ENCODE results near the gene CLEC4C.

The CLEC4C gene

GRCh38 chr12:7729746-7730145, 17.4 kb downstream of the CLEC4C start:
- in situ Hi-C loops (cut with HindIII; ENCODE audit: low sequenced_read_pairs) = no loop called here
- TF ChIP-seq, protein P1, sequence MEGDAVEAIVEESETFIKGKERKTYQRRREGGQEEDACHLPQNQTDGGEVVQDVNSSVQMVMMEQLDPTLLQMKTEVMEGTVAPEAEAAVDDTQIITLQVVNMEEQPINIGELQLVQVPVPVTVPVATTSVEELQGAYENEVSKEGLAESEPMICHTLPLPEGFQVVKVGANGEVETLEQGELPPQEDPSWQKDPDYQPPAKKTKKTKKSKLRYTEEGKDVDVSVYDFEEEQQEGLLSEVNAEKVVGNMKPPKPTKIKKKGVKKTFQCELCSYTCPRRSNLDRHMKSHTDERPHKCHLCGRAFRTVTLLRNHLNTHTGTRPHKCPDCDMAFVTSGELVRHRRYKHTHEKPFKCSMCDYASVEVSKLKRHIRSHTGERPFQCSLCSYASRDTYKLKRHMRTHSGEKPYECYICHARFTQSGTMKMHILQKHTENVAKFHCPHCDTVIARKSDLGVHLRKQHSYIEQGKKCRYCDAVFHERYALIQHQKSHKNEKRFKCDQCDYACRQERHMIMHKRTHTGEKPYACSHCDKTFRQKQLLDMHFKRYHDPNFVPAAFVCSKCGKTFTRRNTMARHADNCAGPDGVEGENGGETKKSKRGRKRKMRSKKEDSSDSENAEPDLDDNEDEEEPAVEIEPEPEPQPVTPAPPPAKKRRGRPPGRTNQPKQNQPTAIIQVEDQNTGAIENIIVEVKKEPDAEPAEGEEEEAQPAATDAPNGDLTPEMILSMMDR (IDR thresholded peaks at IDR 0.05; ENCODE audit: low read depth, low read length, missing control alignments) = no peak
- DNase-seq (ENCODE audit: low read depth) = no peak
- no peak overlapping the region for H3K4me3 ChIP-seq (ENCODE audit: low read depth, low read length)

DNA sequence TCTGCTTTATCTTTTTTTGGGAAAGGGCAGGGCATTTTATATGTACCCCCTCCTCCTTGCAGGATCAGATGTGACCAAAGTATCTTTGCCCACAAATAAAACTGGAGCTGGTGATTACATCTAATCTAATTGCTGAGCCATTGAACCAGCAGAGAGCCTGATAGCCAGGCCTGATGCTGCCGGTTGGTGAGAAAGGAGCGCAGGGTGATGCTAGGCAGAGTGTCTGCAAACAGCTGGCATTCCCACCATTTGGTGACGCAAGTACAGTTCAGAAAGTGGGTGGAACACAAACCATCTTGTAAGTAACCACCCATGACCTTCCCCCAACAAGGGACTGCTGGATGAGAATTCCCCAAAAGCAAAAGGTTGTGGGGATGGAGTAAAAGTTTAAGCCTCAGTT, 23.2 kb downstream of the CLEC4C start:
- TF ChIP-seq, protein P1 (IDR thresholded peaks at IDR 0.05; ENCODE audit: low read depth, low read length, missing control alignments) = no peak
- no peak for DNase-seq (ENCODE audit: low read depth)
- in situ Hi-C loops (cut with HindIII; ENCODE audit: low sequenced_read_pairs) = no loop called here

GRCh38 chr12:7719946-7720730, 27.0 kb downstream of the CLEC4C start:
- no peak overlapping the region for H3K4me3 ChIP-seq (ENCODE audit: low read depth, low read length)
- TF ChIP-seq, protein P1 (IDR thresholded peaks at IDR 0.05; ENCODE audit: low read depth, low read length, missing control alignments) = no peak
- DNase-seq (ENCODE audit: low read depth) = no peak
- in situ Hi-C loops (cut with HindIII; ENCODE audit: low sequenced_read_pairs) = no loop called here

More for the DNA sequence above, 23.2 kb downstream of the CLEC4C start:
- H3K4me3 ChIP-seq (ENCODE audit: low read depth, low read length) = no peak overlapping the region

DNA sequence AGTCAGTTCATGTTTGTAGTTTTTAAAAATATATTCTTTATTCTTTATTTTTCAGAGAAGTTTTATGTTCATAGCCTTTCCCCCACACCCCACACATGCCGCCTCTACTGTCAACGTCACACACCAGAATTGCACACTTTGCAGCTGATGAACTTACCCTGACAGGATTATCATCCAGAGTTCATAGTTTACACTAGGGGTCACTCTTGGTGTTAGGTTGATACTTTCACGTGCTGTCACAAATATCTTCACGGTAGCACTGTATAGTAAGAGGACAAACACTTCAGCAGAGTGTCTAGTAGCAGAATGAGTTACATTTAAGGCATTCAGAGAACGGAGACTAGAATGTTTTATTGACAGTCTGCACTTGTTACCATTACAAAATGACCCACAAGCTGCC, 30.8 kb downstream of the CLEC4C start:
- TF ChIP-seq, protein P1 (IDR thresholded peaks at IDR 0.05; ENCODE audit: low read depth, low read length, missing control alignments) = no peak
- no peak for DNase-seq (ENCODE audit: low read depth)
- in situ Hi-C loops (cut with HindIII; ENCODE audit: low sequenced_read_pairs) = no loop called here
- H3K4me3 ChIP-seq (ENCODE audit: low read depth, low read length) = no peak overlapping the region

DNA sequence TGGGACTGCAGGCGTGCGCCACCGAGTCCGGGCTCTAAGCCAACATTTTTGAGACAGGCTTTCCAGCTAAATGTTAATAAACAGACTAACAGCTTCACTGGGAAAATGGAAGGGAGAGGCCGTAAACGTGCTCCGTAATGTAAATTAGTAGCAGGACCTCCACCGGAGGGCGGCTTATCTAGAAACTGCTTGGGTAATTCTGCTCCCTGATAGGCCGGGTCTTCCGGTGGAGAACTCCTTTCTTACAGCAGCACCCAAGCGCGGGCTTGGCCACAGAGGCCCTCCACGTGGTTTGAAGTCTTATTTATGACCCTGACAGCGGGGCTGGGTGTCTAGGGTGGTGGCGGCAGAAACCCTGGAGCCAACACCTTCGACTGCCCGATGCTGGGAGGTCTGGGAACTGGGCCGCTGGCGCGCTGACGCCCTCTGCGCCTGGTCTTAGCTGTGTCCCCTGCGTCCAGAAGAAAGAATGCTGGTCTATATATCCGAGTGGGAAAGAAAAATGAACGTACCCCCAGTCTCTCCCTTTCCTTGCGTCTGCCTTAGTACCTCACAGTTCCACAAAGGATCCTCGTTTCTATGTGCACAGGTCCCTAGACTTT, 34.2 kb downstream of the CLEC4C start:
- H3K4me3 ChIP-seq (ENCODE audit: low read depth, low read length) = no peak overlapping the region
- TF ChIP-seq, protein P1 (IDR thresholded peaks at IDR 0.05; ENCODE audit: low read depth, low read length, missing control alignments) = no peak
- DNase-seq (ENCODE audit: low read depth) = no peak
- in situ Hi-C loops (cut with HindIII; ENCODE audit: low sequenced_read_pairs) = no loop called here

DNA sequence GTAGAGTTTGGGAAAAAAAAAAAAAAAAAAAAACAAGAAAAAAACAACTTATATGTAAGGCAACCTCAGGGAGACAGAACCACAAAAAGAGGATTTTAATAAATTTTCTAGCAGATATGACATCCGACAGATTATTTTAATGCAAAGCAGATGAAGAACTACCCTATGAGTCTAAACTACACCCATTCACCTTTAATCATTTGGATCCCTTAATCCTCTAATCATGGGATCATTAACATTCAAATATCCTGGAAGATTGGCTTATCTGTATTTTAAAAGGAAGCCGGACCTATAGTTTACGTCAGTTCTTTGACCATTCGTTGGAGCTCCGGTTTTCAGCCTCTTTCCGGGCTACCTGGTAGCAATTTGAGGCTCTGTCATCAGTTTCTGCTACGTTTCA, 36.0 kb downstream of the CLEC4C start, which contains the start of gene DPPA3:
Gene DPPA3 (plus strand): TSS at position 301 of the 400 bp plus-strand sequence. CDS start 138 bp downstream, outside the sequence.
- no peak for DNase-seq (ENCODE audit: low read depth)
- in situ Hi-C loops (cut with HindIII; ENCODE audit: low sequenced_read_pairs) = no loop called here
- no peak within 1 kb of the TSS for H3K4me3 ChIP-seq (ENCODE audit: low read depth, low read length)
- TF ChIP-seq, protein P1 (IDR thresholded peaks at IDR 0.05; ENCODE audit: low read depth, low read length, missing control alignments) = no peak

Measured in astrocyte of the cerebellum (primary cell).